GM18520 (cell line): ENCODE measurements around the gene RESF1.

Experiments used
- ATAC-seq: cut with Tn5 transposase; IDR thresholded peaks from one replicate; pipeline ENCODE4 v1.9.1; 2021; ENCODE audit not compliant: unreplicated experiment

The RESF1 gene

DNA sequence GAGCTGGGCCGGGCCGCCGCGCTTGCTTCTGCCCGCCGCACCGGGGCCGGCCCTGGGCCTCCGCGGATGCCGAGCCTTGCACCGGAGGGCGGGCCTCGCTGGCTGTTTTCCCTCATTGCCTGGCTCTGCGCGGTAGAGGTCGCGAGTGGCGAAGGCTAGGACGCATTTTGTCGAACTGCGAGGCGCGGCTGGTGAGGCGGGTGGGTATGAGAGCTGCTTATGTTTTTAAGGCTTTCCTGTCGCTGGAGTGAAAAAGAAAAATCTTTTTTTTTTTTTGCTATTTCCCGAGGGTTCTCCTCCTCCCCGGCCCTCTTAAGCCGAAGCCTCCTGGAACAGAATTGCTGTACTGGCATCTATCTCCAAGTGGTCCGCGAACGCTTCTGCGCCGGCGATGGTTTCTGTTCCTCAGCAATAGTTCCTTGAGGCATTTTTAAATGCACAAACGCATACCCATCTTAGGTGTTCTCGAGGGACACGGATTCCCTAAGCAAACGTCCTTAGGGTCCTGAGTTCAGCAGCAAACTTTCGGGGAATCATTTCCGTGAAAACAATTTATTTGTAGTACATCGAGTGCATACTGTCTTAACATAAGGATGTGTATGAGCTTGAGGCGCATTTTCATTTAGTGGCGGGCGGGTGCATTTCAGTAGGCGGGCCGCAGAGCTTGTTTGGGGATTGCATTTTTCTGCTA lies 631 bp downstream of the RESF1 start:
- ATAC-seq: peak; percentile 31

DNA sequence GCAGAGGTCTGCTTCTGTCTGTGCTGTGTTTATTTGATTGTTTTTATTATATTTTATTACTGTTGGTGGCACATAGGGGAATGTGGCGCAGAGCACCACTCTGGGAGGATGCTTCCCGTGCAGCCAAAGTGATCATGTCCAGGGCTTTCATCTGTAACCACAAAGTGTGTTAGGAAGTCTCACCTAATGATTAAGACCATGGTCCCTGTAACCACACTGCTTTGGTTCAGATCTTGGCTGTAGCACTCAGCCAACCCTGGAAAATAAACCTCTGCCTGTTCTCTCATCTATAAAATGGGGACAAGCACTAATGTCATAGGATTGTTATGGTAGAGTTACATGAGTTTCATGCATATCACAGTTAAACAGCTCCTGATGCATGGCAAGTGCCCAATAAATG lies 1.9 kb downstream of the RESF1 start:
- ATAC-seq: no peak

DNA sequence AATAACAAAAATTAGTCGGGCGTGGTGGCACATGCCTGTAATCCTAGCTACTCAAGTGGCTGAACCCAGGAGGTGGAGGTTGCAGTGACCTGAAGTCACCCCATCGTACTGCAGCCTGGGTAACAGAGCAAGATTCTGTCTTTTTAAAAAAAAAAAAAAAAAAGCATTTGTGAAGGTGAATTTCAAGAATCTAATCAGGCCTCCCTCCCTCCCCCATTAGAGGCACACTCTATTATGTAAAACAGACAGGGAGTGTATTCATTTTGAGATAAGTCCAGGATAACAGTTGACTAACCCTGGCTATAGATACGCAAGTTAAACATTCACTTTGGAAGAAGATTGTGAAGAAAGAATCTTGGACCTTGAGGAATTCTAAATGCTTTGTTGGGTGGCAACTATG lies 2.9 kb downstream of the RESF1 start:
- no peak for ATAC-seq

DNA sequence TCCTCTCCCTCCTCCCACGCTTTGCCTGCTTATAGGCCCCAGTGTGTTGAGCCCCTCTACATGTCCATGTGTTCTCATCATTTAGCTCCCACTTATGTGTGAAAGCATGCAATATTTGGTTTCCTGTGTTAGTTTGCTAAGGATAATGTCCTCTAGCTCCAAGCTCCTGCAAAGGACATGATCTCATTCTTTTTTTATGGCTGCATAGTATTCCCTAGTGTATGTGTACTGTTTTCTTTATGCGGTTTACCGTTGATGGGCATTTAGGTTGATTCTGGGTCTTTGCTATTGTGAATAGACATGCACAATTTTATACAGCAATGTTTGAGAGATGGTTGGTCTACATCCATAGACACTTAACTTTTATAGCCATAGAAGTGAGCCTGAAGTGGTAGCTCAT lies 5.1 kb downstream of the RESF1 start:
- no peak for ATAC-seq

DNA sequence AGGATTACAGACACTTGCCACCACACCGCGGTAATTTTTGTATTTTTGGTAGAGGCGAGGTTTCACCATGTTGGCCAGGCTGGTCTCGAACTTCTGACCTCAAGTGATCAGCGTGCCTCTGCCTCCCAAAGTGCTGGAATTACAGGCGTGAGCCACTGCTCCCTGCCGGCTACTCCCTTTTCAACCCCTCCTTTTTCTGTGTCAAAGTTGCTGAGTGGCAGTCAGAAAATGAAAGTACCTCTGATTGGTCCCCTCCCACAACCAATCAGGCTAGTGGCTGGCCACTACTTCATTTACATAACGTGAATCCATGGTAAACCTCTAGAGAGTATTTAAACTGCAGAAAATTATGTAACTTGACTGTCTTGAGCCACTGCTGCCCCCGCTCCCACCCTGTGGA lies 5.9 kb downstream of the RESF1 start:
- ATAC-seq: no peak

DNA sequence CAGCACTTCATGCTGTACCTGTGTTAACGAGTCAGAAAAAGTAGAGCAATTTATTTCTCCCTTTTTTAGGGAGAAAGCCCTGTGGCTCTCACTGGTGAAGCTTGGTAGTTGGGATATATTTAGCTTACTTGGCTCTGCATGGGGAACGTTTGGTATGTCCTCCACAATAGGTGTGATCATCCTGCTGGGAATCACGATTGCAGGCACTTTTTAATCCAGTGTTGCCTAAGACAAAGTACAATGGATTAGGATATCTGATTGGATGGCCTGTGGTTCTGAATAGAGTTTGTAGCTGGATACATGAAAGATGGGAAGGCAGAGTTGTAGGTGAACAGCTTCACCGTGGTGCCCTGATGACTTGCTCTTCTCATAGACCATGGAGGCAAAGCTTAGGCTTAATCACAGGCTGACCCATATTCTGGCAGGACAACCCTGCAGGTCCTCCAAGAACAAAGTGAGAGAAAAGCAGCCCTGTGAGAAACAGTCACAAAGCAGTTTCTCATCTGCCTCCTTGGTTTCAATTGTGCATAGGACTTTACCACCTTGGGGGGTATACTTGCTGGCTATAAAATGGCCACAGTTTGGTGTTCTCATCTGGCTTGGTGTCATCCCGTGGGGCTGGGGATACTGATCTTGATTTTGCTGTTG lies 7.5 kb downstream of the RESF1 start:
- no peak for ATAC-seq

DNA sequence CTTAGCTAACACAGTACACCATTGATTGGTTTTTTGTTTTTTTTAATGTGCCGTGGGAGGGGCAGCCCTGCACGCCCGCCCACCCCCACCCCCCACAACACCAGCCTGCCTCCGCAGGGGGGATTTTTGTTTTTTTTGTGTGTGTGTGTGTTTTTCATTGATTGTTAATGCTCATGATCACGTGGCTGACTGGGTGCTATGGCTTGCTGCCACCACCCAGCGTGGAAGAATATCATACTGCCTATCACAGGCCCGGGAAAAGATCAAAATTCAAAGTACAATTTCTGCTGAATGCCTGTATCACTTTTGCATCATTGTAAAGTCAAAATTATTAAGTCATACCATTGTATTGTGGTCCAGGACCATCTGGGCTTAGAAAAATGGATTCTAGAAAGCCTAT lies 8.3 kb downstream of the RESF1 start:
- ATAC-seq: no peak

DNA sequence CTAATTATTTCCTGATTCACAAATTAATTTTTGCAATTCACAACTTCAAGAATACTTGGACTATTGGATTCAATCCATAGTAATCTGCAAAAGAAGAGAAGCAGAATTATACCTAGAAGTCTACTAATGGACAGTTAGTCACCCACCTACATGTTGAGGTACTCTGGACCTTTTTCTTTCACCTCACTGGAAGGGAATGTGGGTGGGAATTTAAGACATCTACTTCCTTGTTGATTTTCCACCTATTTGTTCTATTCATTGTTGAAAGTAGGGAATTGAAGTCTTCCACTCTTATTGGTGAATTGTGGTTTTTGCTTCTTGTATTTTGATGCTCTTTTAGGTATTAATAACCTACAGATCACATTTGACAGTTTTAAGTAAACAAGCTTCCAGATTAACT lies 11.0 kb downstream of the RESF1 start:
- ATAC-seq: no peak

DNA sequence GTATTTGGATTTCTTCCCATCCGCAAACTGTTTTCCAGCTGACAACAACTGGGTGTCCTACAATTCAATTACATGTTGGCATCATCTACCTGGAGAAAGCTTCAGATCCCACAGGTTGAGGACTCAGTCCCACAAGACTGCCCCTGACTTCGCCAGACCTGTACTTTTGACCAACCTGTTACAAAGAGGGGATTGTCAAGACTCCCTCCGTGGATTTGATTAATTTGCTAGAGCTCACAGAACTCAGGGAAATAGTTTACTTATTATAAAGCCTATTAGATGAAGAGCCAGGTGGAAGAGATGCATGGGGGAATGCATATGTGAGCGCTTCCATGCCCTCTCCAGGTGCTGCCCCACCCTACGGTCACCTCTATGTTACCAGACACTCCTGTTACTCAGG lies 14.6 kb downstream of the RESF1 start:
- ATAC-seq: no peak

DNA sequence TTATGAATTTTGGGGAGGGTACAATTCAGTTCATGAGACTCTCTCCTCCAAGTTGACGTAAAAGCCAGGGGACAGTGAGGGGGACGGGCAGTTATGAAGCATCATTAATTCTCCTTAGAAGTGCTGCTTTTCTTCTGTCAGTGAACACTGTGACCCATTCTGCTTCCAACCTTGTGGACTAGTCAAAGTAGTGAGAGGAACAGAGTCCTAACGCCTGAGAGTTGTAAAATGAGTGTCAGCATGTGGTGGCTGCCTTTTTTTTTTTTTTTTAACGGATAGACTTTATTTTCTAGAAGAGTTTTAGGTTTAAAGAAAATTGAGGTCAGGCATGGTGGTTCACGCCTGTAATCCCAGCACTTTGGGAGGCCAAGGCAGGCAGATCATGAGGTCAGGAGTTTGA lies 15.5 kb downstream of the RESF1 start:
- ATAC-seq: no peak

DNA sequence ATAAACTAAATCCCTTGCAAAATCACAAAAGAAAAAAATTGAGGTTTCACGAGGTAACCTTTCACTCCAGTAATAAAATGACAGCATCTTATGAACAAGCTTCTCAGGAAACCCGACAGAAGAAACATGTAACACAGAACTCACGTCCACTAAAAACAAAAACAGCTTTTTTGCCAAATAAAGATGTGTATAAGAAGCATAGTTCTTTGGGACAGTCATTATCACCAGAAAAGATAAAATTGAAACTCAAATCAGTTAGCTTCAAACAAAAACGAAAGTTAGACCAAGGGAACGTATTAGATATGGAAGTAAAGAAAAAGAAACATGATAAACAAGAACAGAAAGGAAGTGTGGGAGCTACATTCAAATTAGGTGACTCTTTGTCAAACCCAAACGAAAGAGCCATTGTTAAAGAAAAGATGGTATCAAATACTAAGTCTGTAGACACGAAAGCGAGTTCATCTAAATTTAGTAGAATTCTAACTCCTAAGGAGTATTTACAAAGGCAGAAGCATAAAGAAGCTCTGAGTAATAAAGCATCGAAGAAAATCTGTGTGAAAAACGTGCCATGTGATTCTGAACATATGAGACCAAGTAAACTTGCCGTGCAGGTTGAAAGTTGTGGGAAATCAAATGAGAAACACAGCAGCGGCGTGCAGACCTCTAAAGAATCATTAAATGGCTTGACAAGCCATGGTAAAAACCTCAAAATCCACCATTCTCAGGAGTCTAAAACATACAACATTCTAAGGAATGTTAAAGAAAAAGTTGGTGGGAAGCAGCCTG lies 25.8 kb downstream of the RESF1 start:
- no peak for ATAC-seq

DNA sequence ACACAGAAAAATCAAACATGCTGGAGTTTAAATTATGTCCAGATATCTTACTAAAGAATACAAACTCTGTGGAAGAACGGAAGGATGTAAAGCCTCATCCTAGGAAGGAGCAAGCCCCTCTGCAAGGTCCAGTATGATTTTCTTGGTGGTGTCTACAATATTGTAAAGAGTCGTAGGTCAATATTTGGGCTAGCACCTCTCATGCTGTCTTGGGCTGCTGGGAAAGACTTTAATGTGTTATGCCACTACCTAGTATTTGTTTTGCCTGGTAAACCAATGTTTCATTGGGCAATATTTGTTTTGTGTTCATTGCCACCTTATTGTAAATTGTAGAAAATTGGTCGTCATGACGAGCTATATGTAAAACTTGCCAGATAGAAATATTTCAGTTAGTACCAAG lies 26.6 kb downstream of the RESF1 start:
- no peak for ATAC-seq

DNA sequence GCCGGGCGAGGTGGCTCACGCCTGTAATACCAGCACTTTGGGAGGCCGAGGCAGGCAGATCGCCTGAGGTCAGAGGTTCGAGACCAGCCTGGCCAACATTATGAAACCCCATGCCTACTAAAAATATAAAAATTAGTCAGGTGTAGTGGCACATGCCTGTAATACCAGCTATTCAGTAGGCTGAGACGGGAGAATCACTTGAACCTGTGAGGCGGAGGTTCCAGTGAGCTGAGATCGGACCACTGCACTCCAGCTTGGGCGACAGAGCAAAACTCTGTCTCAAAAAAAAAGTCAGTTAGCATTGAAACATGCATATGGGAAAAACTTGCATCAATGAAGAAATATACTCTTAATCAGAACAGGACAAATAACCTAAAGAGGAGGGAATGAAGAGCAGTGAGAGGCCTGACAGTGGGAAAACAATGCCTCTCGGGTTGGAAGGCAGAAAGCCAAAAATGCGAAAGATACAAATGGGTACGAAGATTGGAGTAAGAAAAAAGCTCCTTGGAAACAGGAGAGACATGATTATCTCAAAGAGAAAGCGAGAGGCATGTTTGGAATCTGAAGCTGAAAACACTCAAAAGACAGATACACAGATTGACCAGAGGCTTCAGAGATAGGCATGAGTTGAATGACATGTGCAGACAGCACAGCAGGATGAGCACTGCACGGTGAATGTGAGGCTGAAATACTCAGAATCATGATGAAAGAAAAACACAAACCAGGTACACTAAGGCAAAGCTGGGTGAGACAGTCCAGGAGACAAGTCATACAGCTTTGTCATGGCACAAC lies 30.6 kb downstream of the RESF1 start:
- ATAC-seq: no peak

DNA sequence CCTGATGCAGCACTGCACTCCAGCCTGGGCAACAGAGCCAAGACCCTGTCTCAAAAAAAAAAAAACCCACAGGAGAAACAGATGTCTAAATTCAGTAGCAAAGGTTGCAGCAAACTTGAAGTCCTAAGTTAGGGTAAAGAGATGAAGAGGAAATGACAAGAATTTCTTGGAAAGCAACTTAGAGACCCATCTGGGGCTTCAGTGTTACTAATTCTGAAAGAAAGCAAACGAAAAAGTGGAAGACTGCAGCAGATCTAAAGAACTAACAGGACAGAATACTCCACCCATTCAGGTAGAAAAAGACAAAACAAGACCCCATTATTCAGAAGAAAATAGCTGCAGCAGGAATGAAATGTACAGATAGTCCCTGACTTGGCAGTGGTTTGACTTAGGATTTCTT lies 31.9 kb downstream of the RESF1 start:
- no peak for ATAC-seq

DNA sequence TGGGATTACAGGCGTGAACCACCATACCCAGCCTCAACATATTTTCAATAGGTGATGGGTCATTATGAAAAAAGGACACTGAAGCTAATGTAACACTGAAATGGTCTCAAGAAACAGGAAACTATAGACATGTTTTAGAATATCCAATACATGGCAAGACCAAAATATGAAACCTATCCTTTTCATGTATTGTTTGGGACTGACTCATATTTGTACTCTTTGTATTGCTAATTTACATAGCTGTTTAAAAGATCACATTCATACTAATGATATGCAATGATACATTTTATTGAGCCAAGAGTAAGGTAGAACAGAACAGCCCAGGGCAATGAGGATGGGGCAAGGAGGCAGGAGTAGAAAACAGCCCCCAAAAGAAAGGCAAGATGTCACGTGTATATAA lies 32.6 kb downstream of the RESF1 start:
- ATAC-seq: peak; percentile 45

DNA sequence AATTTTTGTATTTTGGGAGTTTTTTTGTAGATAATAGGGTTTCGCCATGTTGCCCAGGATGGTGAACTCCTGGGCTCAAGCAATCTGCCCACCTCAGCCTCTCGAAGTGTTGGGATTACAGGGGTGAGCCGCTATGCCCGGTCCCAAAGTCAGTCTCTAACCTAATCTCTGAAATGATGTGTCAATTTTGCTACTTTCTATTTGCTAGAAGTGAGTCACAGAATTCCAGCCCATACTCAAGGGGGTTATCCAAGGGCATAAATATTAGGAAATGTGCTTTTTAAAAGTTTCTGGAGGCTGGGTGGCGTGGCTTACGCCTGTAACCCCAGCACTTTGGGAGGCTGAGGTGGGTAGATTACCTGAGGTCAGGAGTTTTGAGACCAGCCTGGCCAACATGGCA lies 40.5 kb downstream of the RESF1 start:
- ATAC-seq: no peak

DNA sequence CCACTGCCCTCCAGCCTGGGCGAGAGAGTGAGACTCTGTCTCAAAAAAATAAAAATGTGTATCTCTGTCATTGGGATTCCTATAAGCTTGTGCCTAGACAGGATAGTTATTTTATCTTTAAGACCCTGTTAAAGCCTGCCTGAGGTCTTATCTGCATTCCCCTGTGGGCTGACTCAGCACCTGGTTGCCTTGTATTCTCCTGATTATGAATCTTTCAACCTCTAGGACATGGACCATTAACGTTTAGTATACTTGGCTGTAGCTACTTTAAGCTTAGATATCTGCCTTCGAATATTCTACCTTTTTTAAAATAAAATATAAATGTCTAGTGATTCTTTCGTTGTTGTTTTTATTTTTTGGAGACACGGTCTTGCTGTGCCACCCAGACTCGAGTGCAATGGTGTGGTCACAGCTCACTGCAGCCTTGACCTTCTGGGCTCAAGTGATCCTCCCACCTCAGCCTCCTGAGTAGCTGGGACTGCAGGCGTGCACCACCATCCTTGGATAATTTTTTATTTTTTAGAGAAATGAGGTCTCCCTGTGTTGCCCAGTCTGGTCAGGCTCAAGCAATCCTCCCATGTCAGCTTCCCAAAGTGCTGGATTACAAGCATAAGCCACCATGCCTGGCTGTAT lies 41.3 kb downstream of the RESF1 start:
- no peak for ATAC-seq

DNA sequence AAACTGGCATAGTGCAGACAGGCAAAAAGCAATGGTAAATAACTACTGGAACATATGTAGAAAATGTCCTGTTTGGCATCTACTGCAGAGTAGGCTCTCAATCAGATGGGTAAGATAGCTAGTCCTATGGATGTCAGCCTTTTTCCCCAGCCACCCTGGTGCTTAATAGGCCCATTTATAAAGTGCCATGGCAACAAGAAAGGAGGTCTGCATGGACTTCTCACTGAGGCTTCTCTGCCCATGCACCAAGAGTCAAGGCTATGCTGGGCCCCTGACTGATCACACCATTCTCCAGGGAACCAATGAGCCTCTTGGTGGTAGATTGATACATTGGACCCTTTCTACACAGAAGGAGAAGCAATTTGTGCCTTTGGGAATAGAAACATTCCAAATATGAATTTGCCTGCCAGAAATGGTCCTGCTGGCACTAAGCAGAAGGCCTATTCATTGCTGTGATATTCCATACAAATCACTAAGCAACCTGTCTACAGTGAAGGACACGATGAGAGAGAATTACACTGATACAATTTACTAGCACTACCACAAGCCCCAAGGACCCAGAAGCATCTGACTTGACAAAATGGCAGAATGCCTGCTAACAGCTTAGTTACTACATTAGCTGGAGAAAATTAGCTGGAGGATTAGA lies 43.8 kb downstream of the RESF1 start:
- no peak for ATAC-seq

DNA sequence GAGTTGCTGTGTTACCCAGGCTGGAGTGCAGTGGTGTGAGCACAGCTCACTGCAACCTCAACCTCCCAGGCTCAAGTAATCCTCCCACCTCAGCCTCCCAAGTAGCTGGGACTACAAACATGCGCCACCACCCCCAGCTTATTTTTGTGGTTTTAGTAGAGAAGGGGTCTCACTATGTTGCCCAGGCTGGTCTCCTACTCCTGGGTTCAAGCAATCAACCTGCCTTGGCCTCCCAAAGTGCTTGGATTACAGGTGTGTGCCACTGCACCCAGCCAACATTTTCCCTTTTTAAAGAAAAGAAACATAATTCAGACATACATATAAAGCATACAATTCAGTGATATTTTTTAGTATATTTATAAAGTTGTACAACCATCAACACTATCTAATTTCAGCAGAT lies 44.4 kb downstream of the RESF1 start:
- ATAC-seq: no peak

DNA sequence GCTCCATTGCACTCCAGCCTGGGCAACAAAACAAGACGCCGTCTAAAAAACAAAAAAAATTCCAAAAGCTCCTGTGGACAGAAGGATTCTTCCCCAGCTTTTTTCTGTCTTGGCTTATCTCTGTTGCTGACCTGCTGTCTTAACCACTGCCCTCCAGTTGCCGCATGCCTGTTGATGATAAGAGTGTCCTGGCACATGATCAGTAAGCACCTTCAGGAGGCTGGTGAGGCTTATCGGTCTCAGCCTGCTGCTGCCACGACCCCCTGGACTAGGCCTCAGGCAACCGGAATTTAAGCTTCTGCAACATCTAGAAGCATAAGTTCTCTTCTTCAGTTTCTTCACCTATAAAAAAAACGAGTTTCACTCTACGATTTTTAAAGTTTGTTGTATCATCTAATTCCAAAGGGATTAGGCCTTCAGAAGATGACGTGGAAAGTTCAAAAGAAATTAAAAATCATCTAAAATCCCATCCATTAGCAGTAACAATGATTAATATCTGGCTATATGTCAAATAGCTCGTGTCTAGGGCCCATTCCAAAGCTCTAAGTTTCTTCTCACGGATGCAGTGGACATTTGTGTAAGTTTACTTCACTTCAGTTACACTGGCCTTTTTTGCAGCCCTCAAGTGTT lies 46.4 kb downstream of the RESF1 start:
- no peak for ATAC-seq
